MCF 10A (cell line): ENCODE results near the gene MYO16. TPM values are rescaled to one million over a fixed set of nuclear protein-coding genes. Genes with fewer than 3 reads are reported as not detected.

ENCODE experiments used
- BruUV-seq: library from RNA; stranded (reverse); fragments of 400-500 nt; replicated peaks from 2 replicates; lab custom pipeline; 2021; lab: Mats Ljungman, UMichigan
- CTCF ChIA-PET: fragments of 300-600 bp; sonication (Branson Sonifier 250); formaldehyde crosslinking; extraction: SDS; loops from one replicate; lab custom pipeline; 2021; ENCODE audit warnings: antibody characterized with exemption, inconsistent platforms; lab: Yijun Ruan, JAX
- POLR2A ChIA-PET: fragments of 300-600, 350-650 bp; sonication (Branson Sonifier 250); formaldehyde crosslinking; extraction: SDS; loops from one replicate; lab custom pipeline; 2020; ENCODE audit warnings: antibody characterized with exemption, inconsistent platforms; lab: Yijun Ruan, JAX
- DNase-seq: peaks from one replicate; pipeline ENCODE4 v3.0.0-alpha.2; 2018; ENCODE audit not compliant: unreplicated experiment
- H3K27ac Mint-ChIP-seq: one replicate; pipeline ENCODE4 v1.8.0; 2022; ENCODE audit warnings: mild to moderate bottlenecking, low read depth, mixed read lengths; ENCODE audit not compliant: unreplicated experiment
- H3K27me3 Mint-ChIP-seq: one replicate; pipeline ENCODE4 v1.8.0; 2022; ENCODE audit warnings: mixed read lengths; ENCODE audit not compliant: insufficient read depth, unreplicated experiment
- H3K36me3 Mint-ChIP-seq: one replicate; pipeline ENCODE4 v1.8.0; 2022; ENCODE audit warnings: mild to moderate bottlenecking, moderate library complexity, mixed read lengths; ENCODE audit not compliant: insufficient read depth, unreplicated experiment
- H3K4me1 Mint-ChIP-seq: one replicate; pipeline ENCODE4 v1.8.0; 2022; ENCODE audit warnings: mixed read lengths; ENCODE audit not compliant: insufficient read depth, unreplicated experiment
- H3K4me3 Mint-ChIP-seq: one replicate; pipeline ENCODE4 v1.8.0; 2022; ENCODE audit warnings: mild to moderate bottlenecking, moderate library complexity, mixed read lengths; ENCODE audit not compliant: unreplicated experiment
- H3K9me3 Mint-ChIP-seq: one replicate; pipeline ENCODE4 v1.8.0; 2022; ENCODE audit warnings: mixed read lengths; ENCODE audit not compliant: unreplicated experiment
- CTCF ChIP-seq: fragments of 200-600 bp; IDR thresholded peaks from one replicate; pipeline ENCODE4 v1.8.0; 2022; ENCODE audit warnings: antibody characterized with exemption, mild to moderate bottlenecking; ENCODE audit not compliant: unreplicated experiment
- intact Hi-C: fragments of 100-400 bp; cut with micrococcal nuclease; formaldehyde crosslinking; loops from 2 replicates; pipeline ENCODE4 v1.14.1; 2022
- total RNA-seq: library from RNA; stranded (reverse); gene quantifications from 2 replicates; pipeline ENCODE4 v1.2.3, GENCODE V29; 2022

The MYO16 gene
- total RNA-seq, 1 experiment from 2014 or later = not detected

GRCh38 chr13:108787700-108788414 lies 158.4 kb downstream of the MYO16 start:
- Mint-ChIP-seq H3K27ac (no peak overlapping the region), H3K36me3 (no peaks in the 10 kb centered on the region), H3K27me3 (peaks cover 44% of the 10 kb centered on the region), H3K9me3 (no peaks in the 10 kb centered on the region), H3K4me1 (no peaks in the 10 kb centered on the region), H3K4me3 (no peak overlapping the region)
- BruUV-seq = no TSS peak
- ChIA-PET POLR2A (interaction anchor here (0.6 kb wide), 1 partner anchor 248 kb away, joined by 3 read pairs; no protein-coding TSS in a partner anchor), CTCF (no interaction called here)
- TF ChIP-seq CTCF = no peak
- intact Hi-C loops = no loop called here
- no peak for DNase-seq

- BruUV-seq = no TSS peak
- no peak for TF ChIP-seq CTCF
- peaks cover 40% of the 10 kb centered on the region for H3K27me3 Mint-ChIP-seq
- intact Hi-C loops = no loop called here
- no peak overlapping the region for H3K27ac Mint-ChIP-seq
- CTCF ChIA-PET = interaction anchor here (1.7 kb wide), 1 partner anchor 181 kb away, joined by 5 read pairs; no protein-coding TSS in a partner anchor
- no peak for DNase-seq
- no peaks in the 10 kb centered on the region for H3K4me1 Mint-ChIP-seq
- POLR2A ChIA-PET = no interaction called here
- no peaks in the 10 kb centered on the region for H3K9me3 Mint-ChIP-seq
- no peak overlapping the region for H3K4me3 Mint-ChIP-seq
- peaks cover 6% of the 10 kb centered on the region for H3K36me3 Mint-ChIP-seq
These were observed 160.1 kb downstream of the MYO16 start for GRCh38 chr13:108789476-108789875.

- Mint-ChIP-seq H3K4me1 (no peaks in the 10 kb centered on the region), H3K4me3 (no peak overlapping the region), H3K27me3 (peaks cover 64% of the 10 kb centered on the region), H3K36me3 (peaks cover 6% of the 10 kb centered on the region), H3K9me3 (no peaks in the 10 kb centered on the region), H3K27ac (no peak overlapping the region)
- POLR2A ChIA-PET = no interaction called here
- TF ChIP-seq CTCF = no peak
- no peak for DNase-seq
- intact Hi-C loops = no loop called here
- BruUV-seq = no TSS peak
- CTCF ChIA-PET = no interaction called here
These were observed 166.4 kb downstream of the MYO16 start for GRCh38 chr13:108795841-108796240.

- H3K4me1 Mint-ChIP-seq = no peaks in the 10 kb centered on the region
- no peak for DNase-seq
- intact Hi-C loops = no loop called here
- H3K36me3 Mint-ChIP-seq = peaks cover 6% of the 10 kb centered on the region
- H3K27ac Mint-ChIP-seq = no peak overlapping the region
- CTCF ChIA-PET = interaction anchor here (0.5 kb wide), 1 partner anchor 57 kb away, joined by 3 read pairs; no protein-coding TSS in a partner anchor
- H3K4me3 Mint-ChIP-seq = no peak overlapping the region
- H3K27me3 Mint-ChIP-seq = peaks cover 64% of the 10 kb centered on the region
- no peak for TF ChIP-seq CTCF
- BruUV-seq = no TSS peak
- POLR2A ChIA-PET = no interaction called here
- no peaks in the 10 kb centered on the region for H3K9me3 Mint-ChIP-seq
These were observed 167.9 kb downstream of the MYO16 start for GRCh38 chr13:108797354-108797753.
